Stomach smooth muscle (tissue), 2 donors: Measurements from ENCODE around the gene ATG2A.

Experiments
- H3K27ac ChIP-seq: one replicate; pipeline ENCODE4 v1.7.0; 2013; ENCODE audit warnings: mild to moderate bottlenecking, low read length, inconsistent platforms
- H3K27me3 ChIP-seq, 2 donors: one replicate each; pipeline ENCODE4 v1.7.0; 2013; ENCODE audit warnings: low read length in 2 of 2; ENCODE audit not compliant: insufficient read depth in 2 of 2, control insufficient read depth in 1 of 2
- H3K36me3 ChIP-seq, 2 donors: one replicate each; pipeline ENCODE4 v1.7.0; 2013; ENCODE audit warnings: low read length in 2 of 2; ENCODE audit not compliant: control insufficient read depth in 2 of 2, insufficient read depth in 2 of 2
- H3K4me1 ChIP-seq: one replicate; pipeline ENCODE4 v1.7.0; 2013; ENCODE audit warnings: low read length; ENCODE audit not compliant: control insufficient read depth, insufficient read depth
- H3K4me3 ChIP-seq, 2 donors: one replicate each; pipeline ENCODE4 v1.7.0; 2013; ENCODE audit warnings: low read length in 2 of 2
- H3K9ac ChIP-seq, 2 donors: one replicate each; pipeline ENCODE4 v1.7.0; 2013; ENCODE audit warnings: low read length in 2 of 2, mild to moderate bottlenecking in 1 of 2
- H3K9me3 ChIP-seq, 2 donors: one replicate each; pipeline ENCODE4 v1.7.0; 2013; ENCODE audit warnings: low read length in 2 of 2; ENCODE audit not compliant: control insufficient read depth in 2 of 2
- donor health status: healthy.
- donor health status: Pancreatic carcinoma.

The ATG2A gene

DNA sequence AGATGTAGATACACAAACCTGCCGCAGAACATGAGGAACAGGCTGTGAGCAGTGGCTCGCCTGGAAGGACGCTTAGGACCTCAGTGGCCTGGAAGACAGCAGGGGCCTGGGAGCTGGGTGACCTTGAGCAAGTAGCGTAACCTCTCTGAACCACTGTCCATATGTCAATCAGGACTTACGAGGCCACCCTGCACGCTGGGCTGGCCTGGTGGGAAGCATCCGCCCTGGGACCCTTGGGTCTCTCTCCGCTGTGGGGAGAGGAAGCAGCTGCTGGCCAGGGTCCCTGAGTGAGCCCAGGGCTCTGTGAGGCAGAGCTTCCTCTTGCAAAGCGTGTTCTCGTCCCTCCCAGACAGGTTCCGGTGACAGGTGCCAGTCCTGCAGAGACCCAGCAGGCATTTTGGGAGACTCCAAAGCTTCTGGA is 24.6 kb downstream of the ATG2A start:
- Histone ChIP-seq H3K9me3 (no peaks in the 10 kb centered on the region), H3K9ac (no peak overlapping the region), H3K27ac (no peak overlapping the region), H3K36me3 (peaks cover 0 to 8% of the 10 kb centered on the region in 2 donors), H3K4me3 (peak overlapping the region in 1 of 2 donors; percentile 3), H3K4me1 (peaks cover 17% of the 10 kb centered on the region), H3K27me3 (no peaks in the 10 kb centered on the region)

DNA sequence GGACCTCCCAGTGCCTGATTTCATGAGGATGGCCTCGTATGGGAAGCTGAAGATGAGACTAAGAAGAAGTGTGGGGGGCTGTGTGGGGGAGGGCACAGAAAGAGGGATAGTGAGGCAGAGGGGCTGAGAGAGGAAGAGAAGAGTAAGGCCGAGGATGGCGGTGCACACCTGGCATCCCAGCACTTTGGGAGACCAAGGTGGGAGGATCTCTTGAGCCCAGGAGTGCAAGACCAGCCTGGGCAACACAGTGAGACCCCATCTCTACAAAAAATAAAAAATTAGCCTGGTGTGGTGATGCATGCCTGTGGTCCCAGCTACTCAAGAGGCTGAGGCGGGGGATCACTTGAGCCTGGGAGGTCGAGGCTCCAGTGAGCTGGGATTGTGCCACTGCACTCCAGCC is 25.1 kb downstream of the ATG2A start:
- no peak overlapping the region for H3K4me3 ChIP-seq
- H3K27me3 ChIP-seq = no peaks in the 10 kb centered on the region
- H3K4me1 ChIP-seq = peaks cover 20% of the 10 kb centered on the region
- H3K9me3 ChIP-seq = no peaks in the 10 kb centered on the region
- H3K36me3 ChIP-seq = peaks cover 0 to 5% of the 10 kb centered on the region in 2 donors
- H3K27ac ChIP-seq = no peak overlapping the region
- H3K9ac ChIP-seq = no peak overlapping the region

DNA sequence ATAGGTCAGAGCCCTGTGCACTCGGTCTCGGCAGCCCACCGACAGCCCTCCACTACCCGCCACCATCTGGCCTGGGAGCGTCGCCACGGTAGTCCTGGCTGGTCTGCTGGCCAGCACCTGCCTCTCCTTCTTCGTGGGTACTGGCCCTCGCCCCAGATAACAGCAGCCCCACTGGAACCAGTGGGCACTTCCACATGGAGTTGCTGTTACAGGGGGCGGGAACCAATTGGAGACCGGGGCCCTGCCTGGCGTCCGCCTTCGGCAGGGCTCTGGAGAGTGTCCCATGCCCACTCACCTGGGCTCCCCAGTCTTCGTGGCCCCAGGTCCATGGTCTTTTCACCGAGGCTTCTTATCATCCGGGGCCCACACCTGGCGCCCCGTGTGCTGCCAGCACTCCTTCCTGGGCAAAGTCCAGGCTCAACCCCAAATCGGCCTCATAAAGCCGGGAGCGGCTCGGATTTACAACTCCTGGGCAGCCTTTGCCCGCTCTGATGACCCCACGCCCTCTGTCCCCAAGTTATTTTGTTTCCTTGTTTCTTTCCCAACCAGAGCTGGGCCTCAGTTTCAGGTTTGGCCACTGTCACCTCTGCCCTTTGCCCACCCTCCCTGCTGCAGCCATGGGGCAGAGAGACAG is 25.7 kb downstream of the ATG2A start:
- Histone ChIP-seq H3K4me1 (peaks cover 20% of the 10 kb centered on the region), H3K9ac (no peak overlapping the region), H3K4me3 (no peak overlapping the region), H3K9me3 (no peaks in the 10 kb centered on the region), H3K36me3 (peaks cover 0 to 2% of the 10 kb centered on the region in 2 donors), H3K27ac (no peak overlapping the region), H3K27me3 (no peaks in the 10 kb centered on the region)

DNA sequence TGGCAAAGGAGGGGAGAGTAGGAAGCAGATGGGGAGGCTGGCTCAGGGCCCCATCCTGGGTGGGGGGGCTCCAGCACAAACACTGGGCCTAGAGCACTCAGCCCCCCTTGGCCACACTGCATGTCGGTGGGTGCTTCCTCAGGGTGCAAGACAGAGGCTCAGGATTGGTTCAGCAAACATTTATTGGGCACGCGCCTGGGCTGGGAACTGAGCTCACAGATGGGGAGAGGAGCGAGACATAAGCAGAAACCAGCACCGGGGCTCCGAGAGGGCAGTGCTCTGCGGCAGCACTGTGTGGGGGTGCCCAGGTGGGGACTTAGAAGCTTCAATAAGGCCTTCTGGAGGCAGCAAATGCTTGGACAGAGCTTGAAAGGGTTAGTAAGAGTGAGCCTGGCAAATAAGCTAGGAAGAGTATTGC is 26.5 kb downstream of the ATG2A start:
- Histone ChIP-seq H3K9ac (no peak overlapping the region), H3K9me3 (no peaks in the 10 kb centered on the region), H3K4me1 (peaks cover 20% of the 10 kb centered on the region), H3K27ac (no peak overlapping the region), H3K36me3 (no peaks in the 10 kb centered on the region), H3K4me3 (no peak overlapping the region), H3K27me3 (no peaks in the 10 kb centered on the region)

- H3K4me1 ChIP-seq = peaks cover 14% of the 10 kb centered on the region
- no peaks in the 10 kb centered on the region for H3K27me3 ChIP-seq
- no peaks in the 10 kb centered on the region for H3K9me3 ChIP-seq
- no peaks in the 10 kb centered on the region for H3K36me3 ChIP-seq
- no peak overlapping the region for H3K4me3 ChIP-seq
- no peak overlapping the region for H3K9ac ChIP-seq
- no peak overlapping the region for H3K27ac ChIP-seq
These were observed 28.1 kb downstream of the ATG2A start for GRCh38 chr11:64888729-64889511.

DNA sequence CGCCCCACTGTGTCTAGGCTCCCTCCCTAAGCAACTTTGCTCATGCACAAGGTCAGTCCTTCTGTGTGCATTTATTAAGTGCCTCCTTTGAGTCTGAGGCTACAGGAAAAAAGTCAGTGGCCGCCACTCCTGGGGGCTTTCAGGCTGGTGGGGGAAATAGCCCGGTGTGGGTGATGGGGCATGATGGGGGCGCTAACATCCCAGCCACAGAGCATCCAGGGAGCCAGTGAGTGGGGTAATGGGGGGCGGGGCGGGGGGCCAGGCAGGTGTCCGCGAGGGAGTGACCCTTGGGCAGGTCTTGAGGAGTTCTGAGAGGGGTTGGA is 28.6 kb downstream of the ATG2A start:
- H3K27me3 ChIP-seq = no peaks in the 10 kb centered on the region
- no peaks in the 10 kb centered on the region for H3K36me3 ChIP-seq
- peaks cover 13% of the 10 kb centered on the region for H3K4me1 ChIP-seq
- H3K27ac ChIP-seq = no peak overlapping the region
- peak overlapping the region; percentile 59 to 71 for H3K4me3 ChIP-seq
- peak overlapping the region; percentile 64 to 66 for H3K9ac ChIP-seq
- no peaks in the 10 kb centered on the region for H3K9me3 ChIP-seq

DNA sequence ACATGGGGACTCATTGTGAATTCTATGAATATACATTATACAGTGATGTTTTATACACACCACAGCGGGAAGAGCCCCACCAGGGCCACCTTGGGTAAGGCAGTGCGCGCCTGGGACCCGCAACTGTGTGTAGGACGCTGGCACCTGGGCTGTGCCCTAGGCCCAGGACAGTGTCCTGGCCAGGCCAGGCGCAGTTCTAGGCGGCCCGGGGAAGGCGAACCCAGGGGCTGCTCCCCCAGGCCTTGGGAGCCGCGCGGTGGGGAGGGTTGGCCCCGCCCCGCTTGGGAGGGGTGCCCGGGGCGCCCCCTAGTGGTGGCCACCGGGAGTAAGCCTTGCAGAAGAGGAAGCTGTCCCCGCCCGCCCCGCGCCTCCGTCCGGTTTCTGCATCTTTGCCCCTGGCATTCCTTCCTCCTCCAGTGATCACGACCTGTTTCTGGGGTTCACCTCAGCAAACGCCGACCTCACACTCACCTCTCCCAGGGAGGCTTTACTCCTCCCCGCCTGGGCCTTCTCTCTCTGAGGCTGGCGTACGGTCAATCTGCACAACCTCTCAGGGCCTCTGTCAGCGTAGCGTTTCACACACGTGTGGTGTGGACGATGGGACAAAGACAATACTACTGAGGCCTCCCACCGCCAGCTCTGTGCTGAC is 29.1 kb downstream of the ATG2A start:
- Histone ChIP-seq H3K4me1 (peaks cover 13% of the 10 kb centered on the region), H3K27me3 (no peaks in the 10 kb centered on the region), H3K27ac (peak overlapping the region; percentile 53), H3K4me3 (peak overlapping the region; percentile 59 to 71), H3K36me3 (no peaks in the 10 kb centered on the region), H3K9me3 (no peaks in the 10 kb centered on the region), H3K9ac (peak overlapping the region; percentile 64 to 69)

DNA sequence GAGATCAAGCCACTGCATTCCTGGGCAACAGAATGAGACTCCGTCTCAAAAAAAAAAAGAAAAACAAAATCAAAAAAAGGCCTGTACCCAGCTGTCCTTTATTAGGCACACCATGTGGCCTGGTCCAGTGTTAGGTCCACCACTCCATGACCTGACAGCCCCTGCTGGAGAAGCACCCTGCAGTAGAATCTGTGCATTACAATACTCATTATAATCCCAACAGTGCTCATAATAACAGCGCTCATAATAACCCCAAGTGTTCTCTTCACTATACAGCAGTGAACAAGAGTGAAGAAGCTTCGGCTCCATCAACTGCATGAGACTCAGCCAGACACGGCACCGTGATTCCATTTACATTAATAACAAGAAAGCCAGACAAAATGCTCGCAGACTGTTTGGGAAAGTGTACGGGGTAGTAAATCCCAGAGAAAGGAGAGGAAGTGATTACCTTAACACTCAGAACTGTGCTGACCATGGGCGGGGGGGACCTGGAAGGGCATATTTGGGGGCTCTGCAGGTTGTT is 29.7 kb downstream of the ATG2A start:
- peak overlapping the region; percentile 40 to 71 for H3K4me3 ChIP-seq
- H3K9ac ChIP-seq = peak overlapping the region; percentile 64 to 69
- H3K27ac ChIP-seq = peak overlapping the region; percentile 53

GRCh38 chr11:64885367-64886286 is 31.4 kb downstream of the ATG2A start:
- Histone ChIP-seq H3K4me3 (no peak overlapping the region), H3K27ac (no peak overlapping the region), H3K9me3 (no peaks in the 10 kb centered on the region), H3K4me1 (peaks cover 13% of the 10 kb centered on the region), H3K36me3 (no peaks in the 10 kb centered on the region), H3K9ac (no peak overlapping the region), H3K27me3 (no peaks in the 10 kb centered on the region)

More for the DNA sequence above, 29.7 kb downstream of the ATG2A start:
- no peaks in the 10 kb centered on the region for H3K27me3 ChIP-seq
- H3K4me1 ChIP-seq = peaks cover 13% of the 10 kb centered on the region
- H3K36me3 ChIP-seq = no peaks in the 10 kb centered on the region
- H3K9me3 ChIP-seq = no peaks in the 10 kb centered on the region

DNA sequence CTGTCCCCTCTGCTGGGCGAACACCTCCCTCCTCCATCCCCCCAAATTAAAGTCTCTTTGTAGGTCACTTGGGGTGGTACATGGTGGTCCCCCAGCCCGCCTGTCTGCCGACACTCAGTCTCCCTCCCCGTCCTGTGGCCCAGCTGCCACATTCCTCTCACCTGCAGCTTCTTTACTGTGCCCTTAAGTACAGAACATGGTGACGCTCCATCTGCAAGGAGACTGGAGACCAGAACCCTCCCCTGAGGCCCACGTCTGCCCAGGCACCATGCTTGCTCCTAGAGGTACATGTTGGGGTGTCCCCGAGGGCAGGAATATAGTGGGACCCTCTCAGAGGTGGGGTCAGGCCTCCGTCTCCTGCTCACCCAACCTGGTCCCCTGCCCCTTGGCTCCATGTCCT is 33.0 kb downstream of the ATG2A start:
- H3K27me3 ChIP-seq = no peaks in the 10 kb centered on the region
- peaks cover 22% of the 10 kb centered on the region for H3K4me1 ChIP-seq
- no peak overlapping the region for H3K4me3 ChIP-seq
- H3K27ac ChIP-seq = no peak overlapping the region
- no peaks in the 10 kb centered on the region for H3K9me3 ChIP-seq
- H3K9ac ChIP-seq = no peak overlapping the region
- no peaks in the 10 kb centered on the region for H3K36me3 ChIP-seq
